Lower lobe of right lung (tissue), 2 donors: Measurements from ENCODE around the gene MSI2. TPM values are rescaled to one million over a fixed set of nuclear protein-coding genes. Genes with fewer than 3 reads are reported as not detected.

Experiments used
- ATAC-seq, 2 donors: fragments of 200-7000 bp; cut with Tn5 transposase; one replicate each; pipeline ENCODE4 v1.9.1; 2020 to 2022; ENCODE audit warnings: mild to moderate bottlenecking in 2 of 2, moderate library complexity in 2 of 2
- DNase-seq: peaks from one replicate; pipeline ENCODE4 v3.0.0-alpha.2; 2020
- H3K27ac ChIP-seq: fragments of 200-600 bp; one replicate; pipeline ENCODE4 v1.8.0; 2022
- H3K27me3 ChIP-seq: fragments of 200-600 bp; one replicate; pipeline ENCODE4 v1.8.0; 2022; ENCODE audit warnings: low read depth
- H3K36me3 ChIP-seq: fragments of 200-600 bp; one replicate; pipeline ENCODE4 v1.8.0; 2022; ENCODE audit warnings: mild to moderate bottlenecking
- H3K4me1 ChIP-seq: fragments of 200-600 bp; one replicate; pipeline ENCODE4 v1.8.0; 2022
- H3K4me3 ChIP-seq: fragments of 200-600 bp; one replicate; pipeline ENCODE4 v1.8.0; 2022; ENCODE audit warnings: mild to moderate bottlenecking
- H3K9me3 ChIP-seq: fragments of 200-600 bp; one replicate; pipeline ENCODE4 v1.8.0; 2022
- CTCF ChIP-seq: fragments of 200-600 bp; IDR thresholded peaks from one replicate; pipeline ENCODE4 v1.8.0; 2022; ENCODE audit warnings: antibody characterized with exemption, mild to moderate bottlenecking
- intact Hi-C: fragments of 100-400 bp; cut with DNase I; formaldehyde crosslinking; loops from one replicate; pipeline ENCODE4 v1.11.0; 2022
- total RNA-seq: library from RNA; stranded (reverse); fragmentation: NEBNext Ultra II Directional; extraction: Animal tissue kit (Norgen Biotek cat#: 25700); gene quantifications from one replicate; pipeline ENCODE4 v1.2.1, GENCODE V29; 2021
- donor health status: DM: no; HTN: yes; CAD: no; lungs with severe emphysema.

The MSI2 gene
- total RNA-seq, 1 donor from 2014 or later, result 43.9 TPM

- Histone ChIP-seq H3K36me3 (no peaks in the 10 kb centered on the region), H3K27me3 (no peaks in the 10 kb centered on the region), H3K9me3 (peaks cover 10% of the 10 kb centered on the region), H3K4me3 (no peak overlapping the region), H3K27ac (no peak overlapping the region), H3K4me1 (peaks cover 17% of the 10 kb centered on the region)
- TF ChIP-seq CTCF, result no peak
- ATAC-seq (no peak), DNase-seq (no peak)
- intact Hi-C loops, result no loop called here
Observed at GRCh38 chr17:57375770-57376225, 119.5 kb downstream of the MSI2 start.

GRCh38 chr17:57377094-57377493 lies 120.8 kb downstream of the MSI2 start:
- ATAC-seq (peak; percentile 35 to 47), DNase-seq (no peak)
- Histone ChIP-seq H3K27ac (no peak overlapping the region), H3K4me3 (no peak overlapping the region), H3K9me3 (peaks cover 10% of the 10 kb centered on the region), H3K27me3 (no peaks in the 10 kb centered on the region), H3K4me1 (peaks cover 17% of the 10 kb centered on the region), H3K36me3 (no peaks in the 10 kb centered on the region)
- TF ChIP-seq CTCF, result no peak
- intact Hi-C loops, result no loop called here

- Histone ChIP-seq H3K27me3 (no peaks in the 10 kb centered on the region), H3K9me3 (peaks cover 5% of the 10 kb centered on the region), H3K27ac (no peak overlapping the region), H3K36me3 (no peaks in the 10 kb centered on the region), H3K4me3 (no peak overlapping the region), H3K4me1 (peaks cover 10% of the 10 kb centered on the region)
- no peak for TF ChIP-seq CTCF
- intact Hi-C loops, result no loop called here
- no peak for ATAC-seq
- no peak for DNase-seq
Observed at GRCh38 chr17:57379237-57379894, 123.0 kb downstream of the MSI2 start.

GRCh38 chr17:57379895-57380434 lies 123.6 kb downstream of the MSI2 start:
- ATAC-seq (no peak), DNase-seq (no peak)
- no peak overlapping the region for H3K4me3 ChIP-seq
- H3K9me3 ChIP-seq, result peaks cover 9% of the 10 kb centered on the region
- TF ChIP-seq CTCF, result no peak
- H3K27ac ChIP-seq, result no peak overlapping the region
- no peaks in the 10 kb centered on the region for H3K36me3 ChIP-seq
- intact Hi-C loops, result no loop called here
- H3K27me3 ChIP-seq, result no peaks in the 10 kb centered on the region
- H3K4me1 ChIP-seq, result peaks cover 10% of the 10 kb centered on the region

- peaks cover 10% of the 10 kb centered on the region for H3K4me1 ChIP-seq
- DNase-seq (no peak), ATAC-seq (no peak)
- no peak for TF ChIP-seq CTCF
- H3K27me3 ChIP-seq, result no peaks in the 10 kb centered on the region
- no peak overlapping the region for H3K27ac ChIP-seq
- intact Hi-C loops, result no loop called here
- H3K36me3 ChIP-seq, result no peaks in the 10 kb centered on the region
- no peak overlapping the region for H3K4me3 ChIP-seq
- peaks cover 10% of the 10 kb centered on the region for H3K9me3 ChIP-seq
Observed at GRCh38 chr17:57381498-57381897, 125.2 kb downstream of the MSI2 start.
